Cardiac fibroblast (primary cell): ENCODE data around the gene PCDH1.
A peak's percentile ranks its signal among the peaks of the same experiment; 100 is the strongest.
"Not testable (repeated sequence)": the region's sequence is repeated elsewhere in the genome, so short reads cannot be mapped to it uniquely, and the experiment has no call there.

Source experiments
- DNase-seq, 2 donors: peaks; one replicate each; pipeline versions ENCODE4 v3.0.0 to v3.0.0-alpha.2; 2010; ENCODE audit warnings: low read depth in 2 of 2
- H3K4me3 ChIP-seq, 2 donors: replicated peaks in 1 of 2; 1 replicate in 1 of 2; 2 replicates in 1 of 2; pipeline ENCODE4 v1.5.1; 2011; ENCODE audit warnings: low read depth in 2 of 2, low read length in 2 of 2, mild to moderate bottlenecking in 2 of 2, moderate library complexity in 1 of 2
- TF ChIP-seq, protein P1 (sequence below): IDR thresholded peaks from one replicate; pipeline ENCODE4 v1.5.1; 2011; ENCODE audit warnings: low read depth, mild to moderate bottlenecking, low read length, inconsistent platforms

The PCDH1 gene

DNA sequence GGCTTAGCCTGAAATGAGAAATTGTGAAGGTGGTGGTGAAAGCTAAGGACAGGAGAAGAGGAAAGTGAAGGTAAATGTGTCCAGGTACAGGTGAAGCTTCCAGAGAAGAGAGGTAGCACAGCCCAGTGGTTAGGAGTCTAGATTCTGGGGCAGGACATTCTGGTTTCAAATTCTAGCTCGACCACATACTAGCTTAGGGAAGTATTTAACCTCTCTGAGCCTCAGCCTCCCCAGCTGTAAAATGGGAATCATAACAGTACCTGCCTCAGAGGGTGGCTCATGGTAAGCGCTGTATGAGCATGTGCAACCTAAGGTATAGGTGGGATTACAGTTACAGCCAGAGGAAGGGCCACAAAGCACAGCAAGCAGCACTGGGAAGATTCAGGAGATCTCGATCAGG is 55.2 kb downstream of the PCDH1 start:
- DNase-seq, result no peak
- H3K4me3 ChIP-seq, result no peak overlapping the region
- TF ChIP-seq, protein P1, sequence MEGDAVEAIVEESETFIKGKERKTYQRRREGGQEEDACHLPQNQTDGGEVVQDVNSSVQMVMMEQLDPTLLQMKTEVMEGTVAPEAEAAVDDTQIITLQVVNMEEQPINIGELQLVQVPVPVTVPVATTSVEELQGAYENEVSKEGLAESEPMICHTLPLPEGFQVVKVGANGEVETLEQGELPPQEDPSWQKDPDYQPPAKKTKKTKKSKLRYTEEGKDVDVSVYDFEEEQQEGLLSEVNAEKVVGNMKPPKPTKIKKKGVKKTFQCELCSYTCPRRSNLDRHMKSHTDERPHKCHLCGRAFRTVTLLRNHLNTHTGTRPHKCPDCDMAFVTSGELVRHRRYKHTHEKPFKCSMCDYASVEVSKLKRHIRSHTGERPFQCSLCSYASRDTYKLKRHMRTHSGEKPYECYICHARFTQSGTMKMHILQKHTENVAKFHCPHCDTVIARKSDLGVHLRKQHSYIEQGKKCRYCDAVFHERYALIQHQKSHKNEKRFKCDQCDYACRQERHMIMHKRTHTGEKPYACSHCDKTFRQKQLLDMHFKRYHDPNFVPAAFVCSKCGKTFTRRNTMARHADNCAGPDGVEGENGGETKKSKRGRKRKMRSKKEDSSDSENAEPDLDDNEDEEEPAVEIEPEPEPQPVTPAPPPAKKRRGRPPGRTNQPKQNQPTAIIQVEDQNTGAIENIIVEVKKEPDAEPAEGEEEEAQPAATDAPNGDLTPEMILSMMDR, result no peak

DNA sequence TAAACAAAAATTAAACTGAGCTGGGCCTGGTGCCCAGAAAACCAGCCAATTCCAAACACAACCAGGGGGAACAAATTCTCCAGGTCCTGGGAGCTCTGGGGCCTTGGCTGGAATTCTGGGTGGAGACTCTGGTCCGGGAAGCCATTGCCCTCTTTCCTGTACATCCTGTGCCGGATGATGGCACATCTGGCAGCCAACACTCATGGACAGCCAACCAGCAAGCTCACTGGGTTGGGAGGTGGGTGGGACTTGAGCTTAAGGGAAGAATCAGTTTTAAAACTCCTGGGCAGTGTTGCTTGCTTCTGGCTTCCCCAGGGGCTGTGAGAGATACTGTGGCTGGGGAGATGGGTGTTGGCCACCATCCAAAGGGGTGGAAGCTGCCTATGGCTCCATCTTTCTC is 56.1 kb downstream of the PCDH1 start:
- TF ChIP-seq, protein P1, result no peak
- peak; percentile 70 to 79 for DNase-seq
- H3K4me3 ChIP-seq, result no peak overlapping the region

DNA sequence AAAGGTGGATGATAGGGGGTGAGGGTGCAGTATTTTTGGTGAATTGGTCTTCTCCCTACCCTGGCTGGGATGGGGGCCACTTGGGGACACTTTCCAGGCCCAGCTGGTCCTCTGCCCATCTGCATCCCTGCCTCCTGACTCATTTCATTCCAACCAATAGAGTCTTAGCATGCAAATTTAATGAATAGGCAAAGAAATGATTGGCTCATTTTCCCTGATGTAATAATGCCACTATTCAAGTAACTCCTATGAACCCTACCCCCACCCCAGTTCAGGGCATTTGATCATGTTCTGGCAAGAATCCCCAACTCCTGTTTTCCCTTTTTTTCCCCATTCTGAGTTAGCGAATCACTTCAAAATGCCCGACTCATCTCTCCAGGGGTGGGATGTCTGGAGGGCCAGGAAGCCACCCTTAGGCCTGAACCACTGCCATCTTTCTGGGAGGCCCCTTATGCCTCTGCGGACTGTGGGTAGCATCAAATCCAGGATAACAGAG is 56.7 kb downstream of the PCDH1 start:
- H3K4me3 ChIP-seq, result no peak overlapping the region
- TF ChIP-seq, protein P1, result no peak
- peak; percentile 90 to 95 for DNase-seq

DNA sequence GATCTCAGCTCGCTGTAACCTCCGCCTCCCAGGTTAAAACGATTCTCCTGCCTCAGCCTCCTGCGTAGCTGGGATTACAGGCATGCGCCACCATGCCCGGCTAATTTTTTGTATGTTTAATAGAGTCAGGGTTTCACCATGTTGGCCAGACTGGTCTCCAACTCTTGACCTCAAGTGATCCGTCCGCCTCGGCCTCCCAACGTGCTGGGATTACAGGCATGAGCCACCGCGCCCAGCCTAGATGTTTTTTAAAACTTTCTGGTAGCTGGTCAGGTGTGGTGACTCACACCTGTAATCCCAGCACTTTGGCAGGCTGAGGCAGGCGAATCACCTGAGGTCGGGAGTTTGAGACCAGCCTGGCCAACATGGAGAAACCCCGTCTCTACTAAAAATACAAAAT is 57.5 kb downstream of the PCDH1 start:
- not testable (repeated sequence) for H3K4me3 ChIP-seq, DNase-seq

DNA sequence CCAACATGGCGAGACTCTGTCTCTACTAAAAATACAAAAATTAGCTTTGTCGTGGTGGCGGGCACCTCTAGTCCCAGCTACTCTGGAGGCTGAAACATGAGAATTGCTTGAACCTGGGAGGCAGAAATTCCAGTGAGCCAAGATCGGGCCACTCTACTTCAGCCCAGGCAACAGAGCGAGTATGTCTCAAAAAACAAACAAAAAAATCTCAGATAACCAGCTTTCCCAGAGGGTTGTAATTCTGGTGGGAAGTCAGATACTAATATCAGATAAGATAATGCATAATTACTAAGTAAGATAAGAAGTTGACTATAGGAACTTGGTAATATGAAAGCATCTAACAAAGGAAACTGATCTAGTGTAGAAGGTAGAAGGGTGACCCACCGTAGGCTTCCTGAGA is 60.6 kb downstream of the PCDH1 start:
- TF ChIP-seq, protein P1, result no peak
- DNase-seq, result no peak

DNA sequence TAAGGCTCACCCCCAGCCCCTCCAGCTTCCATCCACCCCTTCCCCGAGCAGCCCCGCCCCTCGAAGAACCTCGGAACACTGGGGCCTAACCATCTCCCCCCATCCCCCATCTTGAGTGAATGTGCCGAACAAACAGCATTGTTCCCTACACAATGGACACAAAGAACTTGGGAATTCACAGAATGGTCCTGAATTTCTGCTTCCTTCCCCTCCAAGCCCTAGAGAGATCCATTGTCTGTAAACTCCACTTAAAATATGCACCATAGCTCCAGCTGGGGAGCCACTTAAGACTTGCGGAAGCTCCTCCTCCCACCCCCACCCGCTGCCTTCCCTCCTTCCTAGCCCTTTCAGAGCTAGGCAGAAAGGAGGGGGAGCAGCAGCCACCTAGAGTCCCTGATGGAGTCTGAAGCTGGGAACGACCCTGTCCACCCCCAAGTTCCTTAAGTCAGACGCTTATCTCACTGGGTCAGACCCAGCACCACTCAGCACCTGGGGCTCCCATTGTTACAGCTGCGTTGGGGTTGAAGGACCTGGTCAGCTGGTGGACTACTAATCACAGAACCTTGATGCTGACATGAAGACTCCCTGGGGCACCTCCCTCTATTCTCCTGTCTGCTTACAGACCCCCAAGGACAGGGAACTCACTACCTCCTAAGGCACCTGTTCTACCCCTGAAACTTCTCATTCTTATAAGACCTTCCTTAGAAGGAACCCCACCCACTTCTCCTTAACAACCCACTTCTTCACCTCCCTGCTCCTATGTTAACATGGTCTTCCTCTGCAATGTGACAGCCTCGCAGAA is 61.4 kb downstream of the PCDH1 start:
- H3K4me3 ChIP-seq, result no peak overlapping the region
- peak; percentile 36 to 59 for DNase-seq

More for the DNA sequence above, 60.6 kb downstream of the PCDH1 start:
- no peak overlapping the region for H3K4me3 ChIP-seq

DNA sequence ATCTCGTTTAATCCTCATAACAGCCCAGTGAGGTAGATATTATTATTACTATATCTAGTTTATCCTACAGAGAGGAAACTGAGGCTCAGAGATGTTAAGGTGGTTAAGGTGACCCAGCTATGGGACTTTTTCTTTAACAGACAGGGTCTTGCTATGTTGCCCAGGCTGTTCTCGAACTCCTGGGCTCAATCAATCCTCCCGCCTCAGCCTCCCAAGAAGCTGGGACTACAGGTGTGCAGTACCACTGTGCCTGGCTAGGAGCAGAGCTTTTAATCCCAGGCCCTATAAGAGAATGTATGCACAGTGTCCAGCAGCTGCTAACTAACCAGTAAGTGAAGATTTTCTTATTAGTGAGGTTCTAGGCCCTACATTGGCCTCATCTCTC is 62.4 kb downstream of the PCDH1 start:
- DNase-seq, result no peak
- H3K4me3 ChIP-seq, result no peak overlapping the region
- TF ChIP-seq, protein P1, result no peak

More for the DNA sequence above, 61.4 kb downstream of the PCDH1 start:
- TF ChIP-seq, protein P1, result no peak
